ENCODE data around the gene TLE1. TPM values are rescaled to one million over a fixed set of nuclear protein-coding genes. Genes with fewer than 3 reads are reported as not detected.
"Not testable (repeated sequence)": the region's sequence is repeated elsewhere in the genome, so short reads cannot be mapped to it uniquely, and the experiment has no call there.

Gene TLE1
- total RNA-seq, 1 donor from 2014 or later = not detected

- intact Hi-C loops (cut with micrococcal nuclease) = no loop called here
- no peak for DNase-seq (ENCODE audit: low spot score)
- H3K27ac Mint-ChIP-seq = no peak overlapping the region
- no peaks in the 10 kb centered on the region for H3K36me3 Mint-ChIP-seq (ENCODE audit: low read depth)
- no peaks in the 10 kb centered on the region for H3K27me3 Mint-ChIP-seq (ENCODE audit: insufficient read depth)
- H3K9me3 Mint-ChIP-seq = no peaks in the 10 kb centered on the region
- H3K4me1 Mint-ChIP-seq (ENCODE audit: low read depth) = no peaks in the 10 kb centered on the region
- H3K4me3 Mint-ChIP-seq = no peak overlapping the region
Observed at GRCh38 chr9:81664638-81665222, 24.6 kb downstream of the TLE1 start.

DNA sequence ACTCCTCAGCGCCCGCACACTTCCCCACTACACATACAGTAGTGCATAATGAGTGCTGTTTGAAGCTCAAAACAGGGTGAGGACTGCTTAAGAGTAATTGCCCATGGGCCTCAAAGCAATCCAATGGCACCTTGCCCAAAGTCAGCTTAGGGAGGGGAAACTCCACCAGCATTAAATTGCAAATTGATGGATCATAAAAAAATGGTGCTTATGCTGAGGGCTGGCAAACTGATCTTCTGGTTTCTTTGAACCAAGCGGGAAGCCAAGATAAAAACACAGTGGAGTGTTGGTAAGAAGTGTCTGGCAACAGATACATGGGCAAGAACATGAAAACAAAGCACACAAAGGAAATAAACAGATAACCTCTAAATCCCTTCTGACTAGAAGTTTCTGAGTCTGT lies 28.0 kb downstream of the TLE1 start:
- Mint-ChIP-seq H3K9me3 (no peaks in the 10 kb centered on the region), H3K36me3 (ENCODE audit: low read depth) (no peaks in the 10 kb centered on the region), H3K27ac (no peak overlapping the region), H3K4me3 (no peak overlapping the region), H3K4me1 (ENCODE audit: low read depth) (no peaks in the 10 kb centered on the region), H3K27me3 (ENCODE audit: insufficient read depth) (no peaks in the 10 kb centered on the region)
- intact Hi-C loops (cut with micrococcal nuclease) = no loop called here
- DNase-seq (ENCODE audit: low spot score) = no peak

GRCh38 chr9:81656871-81657337 lies 32.4 kb downstream of the TLE1 start:
- no peaks in the 10 kb centered on the region for H3K27me3 Mint-ChIP-seq (ENCODE audit: insufficient read depth)
- no peaks in the 10 kb centered on the region for H3K36me3 Mint-ChIP-seq (ENCODE audit: low read depth)
- no peak overlapping the region for H3K4me3 Mint-ChIP-seq
- no peaks in the 10 kb centered on the region for H3K9me3 Mint-ChIP-seq
- no peak overlapping the region for H3K27ac Mint-ChIP-seq
- DNase-seq (ENCODE audit: low spot score) = no peak
- no peaks in the 10 kb centered on the region for H3K4me1 Mint-ChIP-seq (ENCODE audit: low read depth)
- intact Hi-C loops (cut with micrococcal nuclease) = no loop called here

- Mint-ChIP-seq H3K36me3 (ENCODE audit: low read depth) (no peaks in the 10 kb centered on the region), H3K4me1 (ENCODE audit: low read depth) (no peaks in the 10 kb centered on the region), H3K27me3 (ENCODE audit: insufficient read depth) (no peaks in the 10 kb centered on the region), H3K4me3 (no peak overlapping the region), H3K9me3 (no peaks in the 10 kb centered on the region), H3K27ac (no peak overlapping the region)
- intact Hi-C loops (cut with micrococcal nuclease) = no loop called here
- no peak for DNase-seq (ENCODE audit: low spot score)
Observed at GRCh38 chr9:81656004-81656403, 33.3 kb downstream of the TLE1 start.

DNA sequence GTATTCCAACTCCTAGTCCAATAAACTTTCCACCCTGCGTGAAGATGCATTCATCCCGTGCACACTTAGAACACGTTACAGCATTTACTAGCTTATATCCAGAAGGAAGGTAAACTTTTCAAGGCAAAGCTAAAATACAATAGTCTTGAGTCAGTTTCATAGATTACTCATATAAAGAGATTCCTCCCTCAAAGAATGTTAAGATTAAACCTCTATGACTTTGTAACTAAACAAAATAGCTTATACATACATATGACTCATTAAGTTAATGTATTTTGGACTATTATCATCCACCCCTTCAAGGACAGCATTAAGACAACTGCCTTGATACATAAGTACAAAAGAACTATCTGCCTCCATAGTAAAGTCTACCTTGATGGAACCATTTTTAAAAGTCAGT lies 36.1 kb downstream of the TLE1 start:
- no peaks in the 10 kb centered on the region for H3K9me3 Mint-ChIP-seq
- no peaks in the 10 kb centered on the region for H3K4me1 Mint-ChIP-seq (ENCODE audit: low read depth)
- no peaks in the 10 kb centered on the region for H3K36me3 Mint-ChIP-seq (ENCODE audit: low read depth)

GRCh38 chr9:81652058-81652687 lies 37.2 kb downstream of the TLE1 start:
- no peak overlapping the region for H3K27ac Mint-ChIP-seq
- no peak overlapping the region for H3K4me3 Mint-ChIP-seq
- DNase-seq (ENCODE audit: low spot score) = no peak
- intact Hi-C loops (cut with micrococcal nuclease) = no loop called here
- no peaks in the 10 kb centered on the region for H3K4me1 Mint-ChIP-seq (ENCODE audit: low read depth)
- no peaks in the 10 kb centered on the region for H3K36me3 Mint-ChIP-seq (ENCODE audit: low read depth)
- H3K9me3 Mint-ChIP-seq = no peaks in the 10 kb centered on the region
- H3K27me3 Mint-ChIP-seq (ENCODE audit: insufficient read depth) = no peaks in the 10 kb centered on the region

More for the DNA sequence above, 36.1 kb downstream of the TLE1 start:
- intact Hi-C loops (cut with micrococcal nuclease) = no loop called here
- no peaks in the 10 kb centered on the region for H3K27me3 Mint-ChIP-seq (ENCODE audit: insufficient read depth)
- no peak overlapping the region for H3K4me3 Mint-ChIP-seq
- H3K27ac Mint-ChIP-seq = no peak overlapping the region
- no peak for DNase-seq (ENCODE audit: low spot score)

GRCh38 chr9:81650586-81651515 lies 38.5 kb downstream of the TLE1 start:
- intact Hi-C loops (cut with micrococcal nuclease) = no loop called here
- no peak overlapping the region for H3K27ac Mint-ChIP-seq
- DNase-seq (ENCODE audit: low spot score) = no peak
- H3K4me3 Mint-ChIP-seq = no peak overlapping the region
- H3K9me3 Mint-ChIP-seq = no peaks in the 10 kb centered on the region
- no peaks in the 10 kb centered on the region for H3K4me1 Mint-ChIP-seq (ENCODE audit: low read depth)
- no peaks in the 10 kb centered on the region for H3K27me3 Mint-ChIP-seq (ENCODE audit: insufficient read depth)
- no peaks in the 10 kb centered on the region for H3K36me3 Mint-ChIP-seq (ENCODE audit: low read depth)

- no peaks in the 10 kb centered on the region for H3K9me3 Mint-ChIP-seq
- H3K27me3 Mint-ChIP-seq (ENCODE audit: insufficient read depth) = no peaks in the 10 kb centered on the region
- H3K36me3 Mint-ChIP-seq (ENCODE audit: low read depth) = no peaks in the 10 kb centered on the region
- no peak overlapping the region for H3K27ac Mint-ChIP-seq
- intact Hi-C loops (cut with micrococcal nuclease) = no loop called here
- no peaks in the 10 kb centered on the region for H3K4me1 Mint-ChIP-seq (ENCODE audit: low read depth)
- no peak for DNase-seq (ENCODE audit: low spot score)
- no peak overlapping the region for H3K4me3 Mint-ChIP-seq
Observed at GRCh38 chr9:81649475-81650240, 39.7 kb downstream of the TLE1 start.

- Mint-ChIP-seq H3K36me3 (ENCODE audit: low read depth) (no peaks in the 10 kb centered on the region), H3K27ac (no peak overlapping the region), H3K4me1 (ENCODE audit: low read depth) (no peaks in the 10 kb centered on the region), H3K4me3 (no peak overlapping the region), H3K27me3 (ENCODE audit: insufficient read depth) (no peaks in the 10 kb centered on the region), H3K9me3 (no peaks in the 10 kb centered on the region)
- DNase-seq (ENCODE audit: low spot score) = no peak
- intact Hi-C loops (cut with micrococcal nuclease) = no loop called here
Observed at GRCh38 chr9:81648891-81649290, 40.5 kb downstream of the TLE1 start.

DNA sequence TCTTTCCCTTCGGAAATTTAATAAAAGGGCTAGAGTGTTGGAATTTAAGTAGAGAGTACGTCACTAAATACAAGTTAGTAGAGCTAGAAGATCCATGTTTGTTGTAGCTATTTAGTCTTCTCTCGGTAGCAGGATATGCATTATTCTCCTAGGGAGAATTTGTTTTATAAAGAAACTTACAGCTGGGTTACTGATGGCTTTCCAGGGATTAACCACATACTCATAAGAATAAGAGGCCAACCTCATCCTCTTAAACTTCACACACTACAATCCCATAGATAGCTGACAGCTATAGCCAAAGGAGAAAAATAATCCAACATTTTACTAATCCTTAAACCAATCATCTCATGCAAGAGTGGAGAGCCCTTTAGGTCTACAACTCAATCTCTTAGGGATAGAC lies 43.0 kb downstream of the TLE1 start:
- no peak for DNase-seq (ENCODE audit: low spot score)
- H3K4me3 Mint-ChIP-seq = no peak overlapping the region
- H3K27me3 Mint-ChIP-seq (ENCODE audit: insufficient read depth) = no peaks in the 10 kb centered on the region
- intact Hi-C loops (cut with micrococcal nuclease) = no loop called here
- H3K4me1 Mint-ChIP-seq (ENCODE audit: low read depth) = no peaks in the 10 kb centered on the region
- no peak overlapping the region for H3K27ac Mint-ChIP-seq
- H3K36me3 Mint-ChIP-seq (ENCODE audit: low read depth) = no peaks in the 10 kb centered on the region
- no peaks in the 10 kb centered on the region for H3K9me3 Mint-ChIP-seq

DNA sequence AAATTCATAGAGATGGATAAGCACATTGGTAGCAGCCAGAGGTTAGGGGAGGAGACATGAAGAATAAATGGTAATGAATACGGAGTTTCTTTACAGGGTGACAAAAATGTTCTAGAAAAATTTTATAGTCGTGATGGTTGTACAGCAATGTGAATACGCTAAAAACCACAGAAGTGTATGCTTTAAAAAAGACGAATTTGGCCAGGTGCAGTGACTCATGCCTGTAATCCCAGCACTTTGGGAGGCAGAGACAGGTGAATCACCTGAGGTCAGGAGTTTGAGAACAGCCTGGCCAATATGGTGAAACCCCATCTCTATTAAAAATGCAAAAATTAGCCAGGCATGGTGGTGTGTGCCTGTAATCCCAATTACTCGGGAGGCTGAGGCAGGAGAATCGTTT lies 44.8 kb downstream of the TLE1 start:
- H3K9me3 Mint-ChIP-seq; H3K4me1 Mint-ChIP-seq (ENCODE audit: low read depth); H3K27me3 Mint-ChIP-seq (ENCODE audit: insufficient read depth); intact Hi-C loops (cut with micrococcal nuclease); H3K27ac Mint-ChIP-seq; H3K36me3 Mint-ChIP-seq (ENCODE audit: low read depth); DNase-seq (ENCODE audit: low spot score); H3K4me3 Mint-ChIP-seq: not testable (repeated sequence)

DNA sequence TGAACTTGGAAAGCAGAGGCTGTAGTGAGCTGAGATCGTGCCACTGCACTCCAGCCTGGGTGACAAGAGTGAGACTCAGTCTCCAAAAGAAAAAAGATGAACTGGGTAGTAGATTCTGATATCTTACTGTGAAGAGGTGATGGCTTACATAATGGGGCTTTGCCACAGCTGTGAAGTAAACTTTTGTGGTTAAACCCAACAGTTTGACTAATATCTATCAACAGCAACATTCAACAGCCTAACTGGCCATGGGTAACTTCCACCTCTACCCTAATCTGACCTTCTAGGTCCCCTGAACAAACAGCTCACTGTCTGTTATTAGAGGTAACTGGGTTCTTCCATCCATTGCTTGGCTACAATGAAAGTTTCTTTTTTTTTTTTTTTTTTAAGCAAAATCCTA lies 52.1 kb downstream of the TLE1 start:
- no peak overlapping the region for H3K27ac Mint-ChIP-seq
- H3K4me1 Mint-ChIP-seq (ENCODE audit: low read depth) = no peaks in the 10 kb centered on the region
- intact Hi-C loops (cut with micrococcal nuclease) = no loop called here
- no peaks in the 10 kb centered on the region for H3K36me3 Mint-ChIP-seq (ENCODE audit: low read depth)
- H3K4me3 Mint-ChIP-seq = no peak overlapping the region
- no peak for DNase-seq (ENCODE audit: low spot score)
- no peaks in the 10 kb centered on the region for H3K9me3 Mint-ChIP-seq
- no peaks in the 10 kb centered on the region for H3K27me3 Mint-ChIP-seq (ENCODE audit: insufficient read depth)

- no peak overlapping the region for H3K27ac Mint-ChIP-seq
- H3K27me3 Mint-ChIP-seq (ENCODE audit: insufficient read depth) = no peaks in the 10 kb centered on the region
- no peaks in the 10 kb centered on the region for H3K36me3 Mint-ChIP-seq (ENCODE audit: low read depth)
- DNase-seq (ENCODE audit: low spot score) = no peak
- H3K9me3 Mint-ChIP-seq = no peaks in the 10 kb centered on the region
- no peaks in the 10 kb centered on the region for H3K4me1 Mint-ChIP-seq (ENCODE audit: low read depth)
- intact Hi-C loops (cut with micrococcal nuclease) = no loop called here
- no peak overlapping the region for H3K4me3 Mint-ChIP-seq
Observed at GRCh38 chr9:81636255-81636599, 53.1 kb downstream of the TLE1 start.
